HCT116 (cell line): Measurements from ENCODE around the gene HNRNPH1. TPM values are rescaled to one million over a fixed set of nuclear protein-coding genes. Genes with fewer than 3 reads are reported as not detected.

Experiments
- ATAC-seq: fragments of 200-7000 bp; cut with Tn5 transposase; 2 replicates; pipeline ENCODE4 v1.9.1; 2020; ENCODE audit warnings: mild to moderate bottlenecking, moderate library complexity
- BruUV-seq: library from RNA; stranded (reverse); fragments of 400-500 nt; replicated peaks from 2 replicates; lab custom pipeline; 2021; lab: Mats Ljungman, UMichigan
- CTCF ChIA-PET: fragments of 300-600 bp; sonication (Branson Sonifier 250); formaldehyde crosslinking; loops from one replicate; lab custom pipeline; 2021; ENCODE audit warnings: antibody characterized with exemption; lab: Charles Lee
- POLR2A ChIA-PET: fragments of 300-600, 350-600 bp; sonication (Branson Sonifier 250); formaldehyde crosslinking; loops from one replicate; lab custom pipeline; 2021; ENCODE audit warnings: antibody characterized with exemption; lab: Charles Lee
- RAD21 ChIA-PET, 2 experiments: fragments of 300-600 bp; sonication (Branson Sonifier 250); formaldehyde crosslinking; loops; one replicate each; lab custom pipeline; 2023; ENCODE audit warnings: low total read pairs in 2 of 2; ENCODE audit not compliant: uncharacterized antibody in 2 of 2, unreplicated experiment in 2 of 2, low non-redundant PET in 1 of 2; lab: Charles Lee
- DNase-seq: peaks from one replicate; pipeline ENCODE4 v3.0.0-alpha.2; 2010; ENCODE audit warnings: low read depth, low spot score
- H2AFZ ChIP-seq: fragments of 200-600 bp; shearing (Covaris generic), sonication (generic); 2 replicates; pipeline ENCODE4 v1.6.1; 2017; ENCODE audit warnings: low read depth, mixed run types, mixed read lengths, antibody characterized with exemption, low read length; ENCODE audit not compliant: poor library complexity, severe bottlenecking
- H3K27ac ChIP-seq: 2 replicates; pipeline ENCODE4 v1.5.1; 2012; ENCODE audit warnings: low read depth, low read length
- H3K27me3 ChIP-seq: fragments of 200-600 bp; sonication (generic); 2 replicates; pipeline ENCODE4 v1.6.1; 2016; ENCODE audit warnings: mixed run types, low read length, mixed read lengths; ENCODE audit not compliant: insufficient read depth
- H3K36me3 ChIP-seq, 2 experiments: fragments of 200-500 bp in 1 of 2; fragments of 200-600 bp in 1 of 2; sonication (Bioruptor generic) in 1 of 2; sonication (generic) in 1 of 2; 2 replicates each; pipeline versions ENCODE4 v1.5.1 to v1.6.1; 2014 to 2016; ENCODE audit warnings: low read length in 2 of 2, inconsistent platforms in 1 of 2, mixed read lengths in 1 of 2, mixed run types in 1 of 2; ENCODE audit not compliant: insufficient read depth in 2 of 2, control insufficient read depth in 1 of 2
- H3K4me1 ChIP-seq, 2 experiments: fragments of 200-600 bp in 1 of 2; sonication (generic) in 1 of 2; 2 replicates each; pipeline versions ENCODE4 v1.5.1 to v1.6.1; 2012 to 2017; ENCODE audit warnings: low read length in 2 of 2, inconsistent platforms in 1 of 2, mild to moderate bottlenecking in 1 of 2, mixed read lengths in 1 of 2, mixed run types in 1 of 2, moderate library complexity in 1 of 2; ENCODE audit not compliant: insufficient read depth in 2 of 2, control insufficient read depth in 1 of 2
- H3K4me2 ChIP-seq: fragments of 200-600 bp; sonication (generic); 2 replicates; pipeline ENCODE4 v1.6.1; 2017; ENCODE audit warnings: mixed run types, low read length, mixed read lengths
- H3K4me3 ChIP-seq, 2 experiments: fragments of 200-600 bp in 1 of 2; sonication (generic) in 1 of 2; replicated peaks in 1 of 2; 2 replicates each; pipeline ENCODE4 v1.5.1; 2011 to 2016; ENCODE audit warnings: low read length in 2 of 2, control low read depth in 1 of 2, low read depth in 1 of 2, mild to moderate bottlenecking in 1 of 2, mixed read lengths in 1 of 2, mixed run types in 1 of 2
- H3K79me2 ChIP-seq: fragments of 200-600 bp; sonication (generic); 2 replicates; pipeline ENCODE4 v1.6.1; 2017; ENCODE audit warnings: mild to moderate bottlenecking, mixed run types, low read length, moderate library complexity, mixed read lengths; ENCODE audit not compliant: insufficient read depth
- H3K9ac ChIP-seq: fragments of 200-600 bp; sonication (generic); 2 replicates; pipeline ENCODE4 v1.6.1; 2016; ENCODE audit warnings: low read length, mixed read lengths
- H3K9me2 ChIP-seq: fragments of 200-600 bp; sonication (generic), shearing (Covaris generic); 2 replicates; pipeline ENCODE4 v1.6.1; 2017; ENCODE audit warnings: mixed run types, mild to moderate bottlenecking, moderate library complexity; ENCODE audit not compliant: insufficient read depth
- H3K9me3 ChIP-seq, 2 experiments: fragments of 200-500 bp in 1 of 2; fragments of 200-600 bp in 1 of 2; sonication (Bioruptor generic) in 1 of 2; sonication (generic) in 1 of 2; 2 replicates each; pipeline ENCODE4 v1.6.1; 2014 to 2017; ENCODE audit warnings: low read length in 2 of 2, mixed read lengths in 2 of 2, inconsistent platforms in 1 of 2, low read depth in 1 of 2, mild to moderate bottlenecking in 1 of 2, mixed run types in 1 of 2, moderate library complexity in 1 of 2; ENCODE audit not compliant: control insufficient read depth in 1 of 2, insufficient read depth in 1 of 2
- H4K20me1 ChIP-seq: fragments of 200-600 bp; sonication (generic), shearing (Covaris generic); 2 replicates; pipeline ENCODE4 v1.6.1; 2017; ENCODE audit warnings: mixed run types, mild to moderate bottlenecking, moderate library complexity; ENCODE audit not compliant: insufficient read depth
- ATF3 ChIP-seq: IDR thresholded peaks from 2 replicates; pipeline ENCODE4 v1.6.1; 2012
- CBX3 ChIP-seq: IDR thresholded peaks from 2 replicates; pipeline ENCODE4 v1.6.1; 2012; ENCODE audit warnings: low read depth
- CEBPB ChIP-seq: IDR thresholded peaks from 2 replicates; pipeline ENCODE4 v1.6.1; 2012; ENCODE audit warnings: low read depth
- CTCF ChIP-seq, 3 experiments: fragments of 200-600 bp in 1 of 3; sonication (generic) in 1 of 3; IDR thresholded peaks in 2 of 3; conservative IDR thresholded peaks in 1 of 3; 2 replicates each; pipeline ENCODE4 v1.5.1; 2012 to 2017; ENCODE audit warnings: low read depth in 2 of 3, low read length in 2 of 3, antibody characterized with exemption in 1 of 3, borderline replicate concordance in 1 of 3, control low read depth in 1 of 3, mild to moderate bottlenecking in 1 of 3, mixed read lengths in 1 of 3, mixed run types in 1 of 3, moderate library complexity in 1 of 3; ENCODE audit not compliant: insufficient read depth in 1 of 3
- EGR1 ChIP-seq: IDR thresholded peaks from 2 replicates; pipeline ENCODE4 v1.6.1; 2012; ENCODE audit warnings: low read depth
- EZH2 ChIP-seq: fragments of 200-600 bp; sonication (generic); IDR thresholded peaks from 2 replicates; pipeline ENCODE4 v1.6.1; 2017; ENCODE audit warnings: antibody characterized with exemption, mixed run types
- EZH2phosphoT487 ChIP-seq: fragments of 200-600 bp; IDR thresholded peaks from 2 replicates; pipeline ENCODE4 v1.6.1; 2018; ENCODE audit warnings: antibody characterized with exemption, borderline replicate concordance
- FOSL1 ChIP-seq: IDR thresholded peaks from 2 replicates; pipeline ENCODE4 v1.6.1; 2012; ENCODE audit warnings: low read depth
- JUND ChIP-seq: IDR thresholded peaks from 2 replicates; pipeline ENCODE4 v1.6.1; 2012
- MAX ChIP-seq: IDR thresholded peaks from 2 replicates; pipeline ENCODE4 v1.6.1; 2012
- POLR2A ChIP-seq: IDR thresholded peaks from 2 replicates; pipeline ENCODE4 v1.7.0; 2011; ENCODE audit warnings: borderline replicate concordance; ENCODE audit not compliant: insufficient read depth, insufficient read length; ENCODE audit errors: extremely low read depth
- POLR2AphosphoS5 ChIP-seq: IDR thresholded peaks from 2 replicates; pipeline ENCODE4 v1.6.1; 2011; ENCODE audit warnings: mild to moderate bottlenecking, low read depth, low read length, moderate library complexity
- REST ChIP-seq: IDR thresholded peaks from 2 replicates; pipeline ENCODE4 v1.6.1; 2012; ENCODE audit warnings: low read depth
- SP1 ChIP-seq: IDR thresholded peaks from 2 replicates; pipeline ENCODE4 v1.6.1; 2012; ENCODE audit warnings: low read depth
- YY1 ChIP-seq: IDR thresholded peaks from 2 replicates; pipeline ENCODE4 v1.6.1; 2011; ENCODE audit warnings: low read length, low read depth, moderate library complexity, mild to moderate bottlenecking; ENCODE audit not compliant: insufficient replicate concordance; ENCODE audit errors: extremely low read depth
- ZFX ChIP-seq: fragments of 450-650 bp; IDR thresholded peaks from 2 replicates; pipeline ENCODE4 v1.6.1; 2017
- ZNF274 ChIP-seq: fragments of 200-500 bp; sonication (Bioruptor generic); IDR thresholded peaks from 2 replicates; pipeline ENCODE4 v1.6.1; 2014; ENCODE audit warnings: mild to moderate bottlenecking, low read depth, low read length, inconsistent platforms
- intact Hi-C: fragments of 100-400 bp; cut with micrococcal nuclease; formaldehyde crosslinking; loops from 2 replicates; pipeline ENCODE4 v1.10.0; 2022
- total RNA-seq: library from RNA; stranded (reverse); gene quantifications from one replicate; pipeline ENCODE4 v1.2.1, GENCODE V29; 2021; ENCODE audit not compliant: unreplicated experiment

HNRNPH1 gene
- total RNA-seq, 1 experiment from 2014 or later = 788 TPM

- Histone ChIP-seq H3K9me3 (no peaks in the 10 kb centered on the region), H3K4me1 (no peaks in the 10 kb centered on the region), H3K36me3 (peaks cover 23 to 26% of the 10 kb centered on the region in 2 experiments), H2AFZ (no peak overlapping the region), H3K4me2 (no peak overlapping the region), H3K27ac (no peak overlapping the region), H3K79me2 (no peaks in the 10 kb centered on the region), H3K27me3 (no peaks in the 10 kb centered on the region)
- POLR2A ChIA-PET = interaction anchor here (1.4 kb wide), 1 partner anchor 24 kb away, joined by 6 read pairs; the partner anchor contains the start of gene HNRNPH1
- intact Hi-C loops = no loop called here
- DNase-seq (no peak), ATAC-seq (no peak)
- RAD21 ChIA-PET = no interaction called here
- CTCF ChIA-PET = no interaction called here
- BruUV-seq = no TSS peak
- no peak for TF ChIP-seq JUND
- TF ChIP-seq FOSL1 = no peak
- no peak for TF ChIP-seq POLR2A
- TF ChIP-seq MAX = no peak
- TF ChIP-seq SP1 = no peak
- TF ChIP-seq POLR2AphosphoS5 = no peak
- no peak for TF ChIP-seq ZFX
- TF ChIP-seq YY1 = no peak
- TF ChIP-seq, all 23 proteins: peak for 0
- Histone ChIP-seq H3K9ac (no peak overlapping the region), H4K20me1 (no peaks in the 10 kb centered on the region), H3K4me3 (no peak overlapping the region), H3K9me2 (no peaks in the 10 kb centered on the region)
Measured at GRCh38 chr5:179599973-179600372, 23.5 kb downstream of the HNRNPH1 start.

- intact Hi-C loops = no loop called here
- peaks cover 27 to 29% of the 10 kb centered on the region in 2 experiments for H3K36me3 ChIP-seq
- POLR2A ChIA-PET = interaction anchor here (2.0 kb wide), 1 partner anchor 24 kb away, joined by 5 read pairs; the partner anchor contains the start of gene HNRNPH1
- TF ChIP-seq POLR2A = no peak
- TF ChIP-seq CEBPB = no peak
- TF ChIP-seq ATF3 = no peak
- no peak for TF ChIP-seq CBX3
- TF ChIP-seq CTCF (IDR thresholded peaks at IDR 0.05 in 2 of 3, conservative IDR thresholded peaks at IDR 0.05 in 1 of 3; ENCODE audit: borderline replicate concordance in 1 of 3, insufficient read depth in 1 of 3, low read depth in 2 of 3, low read length in 2 of 3) = no peak
- no peak for TF ChIP-seq EGR1
- no peak for TF ChIP-seq EZH2phosphoT487
- TF ChIP-seq ZNF274 = no peak
- TF ChIP-seq REST = no peak
- TF ChIP-seq EZH2 = no peak
Measured at GRCh38 chr5:179599566-179599965, 23.9 kb downstream of the HNRNPH1 start.

More at GRCh38 chr5:179599566-179599965, 23.9 kb downstream of the HNRNPH1 start:
- no peak overlapping the region for H2AFZ ChIP-seq
- RAD21 ChIA-PET = no interaction called here
- ATAC-seq (no peak), DNase-seq (no peak)
- H3K79me2 ChIP-seq = no peaks in the 10 kb centered on the region
- H3K27ac ChIP-seq = no peak overlapping the region
- BruUV-seq = no TSS peak
- H4K20me1 ChIP-seq = no peaks in the 10 kb centered on the region
- no peak overlapping the region for H3K9ac ChIP-seq
- H3K9me3 ChIP-seq = no peaks in the 10 kb centered on the region
- H3K27me3 ChIP-seq = no peaks in the 10 kb centered on the region
- no peak overlapping the region for H3K4me3 ChIP-seq
- CTCF ChIA-PET = no interaction called here
- H3K4me1 ChIP-seq = no peaks in the 10 kb centered on the region
- H3K4me2 ChIP-seq = no peak overlapping the region
- H3K9me2 ChIP-seq = no peaks in the 10 kb centered on the region
